K562 (cell line): ENCODE data around the gene NUTF2.

ENCODE experiments used
- CBX3 ChIP-seq, 2 experiments: IDR thresholded peaks; 1 replicate in 1 of 2; 2 replicates in 1 of 2; pipeline ENCODE4 v1.6.1; 2012; ENCODE audit warnings: inconsistent platforms in 2 of 2, low read length in 2 of 2, borderline replicate concordance in 1 of 2, control low read depth in 1 of 2
- KDM2B ChIP-seq: fragments of 250-450 bp; sonication (Bioruptor Pico); IDR thresholded peaks from 2 replicates; pipeline ENCODE4 v1.8.0; 2021; ENCODE audit warnings: mild to moderate bottlenecking, moderate library complexity
- KLF10 ChIP-seq: fragments of 250-450 bp; sonication (Bioruptor Pico); IDR thresholded peaks from 2 replicates; pipeline ENCODE4 v1.6.1; 2021; ENCODE audit warnings: matching md5 sums
- POLR2AphosphoS5 ChIP-seq: IDR thresholded peaks from 2 replicates; pipeline ENCODE4 v1.6.1; 2011; ENCODE audit warnings: mild to moderate bottlenecking, low read depth, low read length, moderate library complexity; ENCODE audit not compliant: control insufficient read depth, insufficient read depth
- RFX1 ChIP-seq: fragments of 450-650 bp; IDR thresholded peaks from 2 replicates; pipeline ENCODE4 v1.6.1; 2016; ENCODE audit warnings: mild to moderate bottlenecking, moderate library complexity
- SP1 ChIP-seq: sonication (generic); formaldehyde crosslinking; IDR thresholded peaks from 2 replicates; pipeline ENCODE4 v1.8.1; 2022; ENCODE audit warnings: mild to moderate bottlenecking, missing genetic modification reagents

DNA sequence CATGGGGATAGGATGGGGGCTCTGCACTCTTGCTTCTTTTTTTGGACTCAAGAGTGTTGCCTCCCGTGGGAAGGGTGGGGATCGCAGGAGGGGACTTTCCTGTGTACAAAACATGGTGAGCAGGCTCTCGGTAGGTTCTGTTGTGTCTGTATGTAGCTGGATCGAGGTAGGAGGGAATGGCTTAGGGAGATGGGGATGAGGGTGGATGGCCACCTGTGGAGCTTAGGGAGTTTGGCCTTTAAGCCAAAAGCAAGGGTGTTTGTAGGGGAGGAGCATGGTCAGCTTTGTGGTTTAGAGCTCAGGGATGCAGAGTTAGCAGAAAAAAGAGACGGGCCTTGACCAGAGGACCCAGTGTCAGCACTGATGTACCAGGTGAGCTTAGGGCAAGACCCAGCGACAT is 15.1 kb downstream of the NUTF2 start:
- TF ChIP-seq POLR2AphosphoS5 (no peak), CBX3 (IDR thresholded peaks at IDR 0.05; ENCODE audit: borderline replicate concordance in 1 of 2, low read length in 2 of 2) (no peak), KLF10 (CRISPR knock-in tag) (no peak), RFX1 (no peak), KDM2B (CRISPR knock-in tag) (no peak), SP1 (no peak)
